Esophagus muscularis mucosa (tissue), 4 donors: ENCODE measurements around the gene ASB16.

ENCODE experiments used
- EP300 ChIP-seq: sonication (generic); formaldehyde crosslinking; IDR thresholded peaks from one replicate; pipeline ENCODE4 v1.6.1; 2017; ENCODE audit warnings: antibody characterized with exemption
- POLR2A ChIP-seq: fragments of 450-650 bp; IDR thresholded peaks from one replicate; pipeline ENCODE4 v1.6.1; 2017; ENCODE audit warnings: antibody characterized with exemption, moderate library complexity, mild to moderate bottlenecking, low read depth
- POLR2AphosphoS5 ChIP-seq, 2 donors: sonication (generic); formaldehyde crosslinking; IDR thresholded peaks; one replicate each; pipeline ENCODE4 v1.6.1; 2017; ENCODE audit warnings: antibody characterized with exemption in 2 of 2
- TF ChIP-seq, protein P1 (sequence below), 3 experiments: fragments of 200-600 bp in 2 of 3; fragments of 450-650 bp in 1 of 3; sonication (generic) in 2 of 3; IDR thresholded peaks; one replicate each; pipeline ENCODE4 v1.5.1; 2017 to 2019; ENCODE audit warnings: antibody characterized with exemption in 3 of 3, mild to moderate bottlenecking in 2 of 3, moderate library complexity in 1 of 3

DNA sequence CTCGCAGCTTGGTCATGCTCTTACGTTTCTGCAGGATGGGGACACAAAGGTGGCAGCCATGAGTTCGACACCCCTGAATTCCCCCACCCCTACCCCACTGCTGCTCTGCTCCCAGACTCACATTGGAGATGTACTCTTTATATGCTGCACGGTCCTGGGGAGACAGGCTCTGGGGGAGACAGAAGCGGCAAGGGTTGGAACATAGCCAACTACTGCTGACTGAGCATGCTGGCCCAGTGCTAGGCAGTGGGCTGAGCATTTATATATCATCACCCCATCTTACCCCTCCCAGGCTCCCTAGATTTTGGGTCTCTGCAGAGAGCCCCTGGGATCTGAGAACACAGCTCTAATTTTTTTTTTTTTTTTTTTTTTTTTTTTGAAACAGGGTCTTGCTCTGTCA, 37.2 kb downstream of the ASB16 start:
- TF ChIP-seq, protein P1, sequence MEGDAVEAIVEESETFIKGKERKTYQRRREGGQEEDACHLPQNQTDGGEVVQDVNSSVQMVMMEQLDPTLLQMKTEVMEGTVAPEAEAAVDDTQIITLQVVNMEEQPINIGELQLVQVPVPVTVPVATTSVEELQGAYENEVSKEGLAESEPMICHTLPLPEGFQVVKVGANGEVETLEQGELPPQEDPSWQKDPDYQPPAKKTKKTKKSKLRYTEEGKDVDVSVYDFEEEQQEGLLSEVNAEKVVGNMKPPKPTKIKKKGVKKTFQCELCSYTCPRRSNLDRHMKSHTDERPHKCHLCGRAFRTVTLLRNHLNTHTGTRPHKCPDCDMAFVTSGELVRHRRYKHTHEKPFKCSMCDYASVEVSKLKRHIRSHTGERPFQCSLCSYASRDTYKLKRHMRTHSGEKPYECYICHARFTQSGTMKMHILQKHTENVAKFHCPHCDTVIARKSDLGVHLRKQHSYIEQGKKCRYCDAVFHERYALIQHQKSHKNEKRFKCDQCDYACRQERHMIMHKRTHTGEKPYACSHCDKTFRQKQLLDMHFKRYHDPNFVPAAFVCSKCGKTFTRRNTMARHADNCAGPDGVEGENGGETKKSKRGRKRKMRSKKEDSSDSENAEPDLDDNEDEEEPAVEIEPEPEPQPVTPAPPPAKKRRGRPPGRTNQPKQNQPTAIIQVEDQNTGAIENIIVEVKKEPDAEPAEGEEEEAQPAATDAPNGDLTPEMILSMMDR (IDR thresholded peaks at IDR 0.05) = no peak
- TF ChIP-seq POLR2A = no peak
- TF ChIP-seq EP300 = no peak
- TF ChIP-seq POLR2AphosphoS5 (IDR thresholded peaks at IDR 0.05) = no peak
